Activated CD4-positive, alpha-beta T cell treated with anti-CD3 and anti-CD28 coated beads, Interleukin-2, amount 50 U/mL, for 16 hours (primary cell): ENCODE results near the gene ZNF79.

Source experiments
- DNase-seq: peaks from one replicate; pipeline ENCODE4 v3.0.0-alpha.2; 2020

The ZNF79 gene

DNA sequence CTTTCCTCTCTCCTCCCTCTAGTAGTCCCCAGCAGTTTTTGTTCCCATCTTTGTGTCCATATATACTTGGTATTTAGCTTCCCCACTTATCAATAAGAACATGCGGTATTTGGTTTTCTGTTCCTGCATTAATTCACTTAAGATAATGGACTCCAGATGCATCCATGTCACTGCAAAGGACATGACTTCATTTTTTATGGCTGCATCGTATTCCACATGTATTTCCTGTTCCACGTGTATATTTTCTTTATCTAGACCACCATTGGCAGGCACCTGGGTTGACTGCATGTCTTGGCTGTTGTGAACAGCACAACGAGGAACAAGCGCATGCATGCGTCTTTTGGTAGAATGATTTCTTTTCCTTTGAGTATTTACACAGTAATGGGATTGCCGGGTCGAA lies 6.2 kb downstream of the ZNF79 start:
- no peak for DNase-seq

GRCh38 chr9:127437497-127438264 lies 13.5 kb downstream of the ZNF79 start:
- peak; percentile 65 for DNase-seq

GRCh38 chr9:127438394-127438793 lies 14.2 kb downstream of the ZNF79 start:
- DNase-seq = no peak

DNA sequence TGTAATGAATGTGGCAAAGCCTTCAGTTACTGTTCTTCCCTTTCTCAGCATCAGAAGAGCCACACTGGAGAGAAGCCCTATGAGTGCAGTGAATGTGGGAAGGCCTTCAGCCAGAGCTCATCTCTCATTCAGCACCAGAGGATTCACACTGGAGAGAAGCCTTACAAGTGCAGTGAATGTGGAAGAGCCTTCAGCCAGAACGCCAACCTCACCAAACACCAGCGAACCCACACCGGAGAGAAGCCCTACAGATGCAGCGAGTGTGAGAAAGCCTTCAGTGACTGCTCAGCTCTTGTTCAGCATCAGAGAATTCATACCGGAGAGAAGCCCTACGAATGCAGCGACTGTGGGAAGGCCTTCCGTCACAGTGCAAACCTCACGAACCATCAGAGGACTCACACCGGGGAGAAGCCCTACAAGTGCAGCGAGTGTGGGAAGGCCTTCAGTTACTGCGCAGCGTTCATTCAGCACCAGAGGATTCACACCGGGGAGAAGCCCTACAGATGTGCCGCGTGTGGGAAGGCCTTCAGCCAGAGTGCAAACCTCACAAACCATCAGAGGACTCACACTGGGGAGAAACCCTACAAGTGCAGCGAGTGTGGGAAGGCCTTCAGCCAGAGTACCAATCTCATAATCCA lies 20.2 kb downstream of the ZNF79 start:
- DNase-seq = no peak

GRCh38 chr9:127444921-127445850 lies 21.0 kb downstream of the ZNF79 start:
- DNase-seq = no peak

DNA sequence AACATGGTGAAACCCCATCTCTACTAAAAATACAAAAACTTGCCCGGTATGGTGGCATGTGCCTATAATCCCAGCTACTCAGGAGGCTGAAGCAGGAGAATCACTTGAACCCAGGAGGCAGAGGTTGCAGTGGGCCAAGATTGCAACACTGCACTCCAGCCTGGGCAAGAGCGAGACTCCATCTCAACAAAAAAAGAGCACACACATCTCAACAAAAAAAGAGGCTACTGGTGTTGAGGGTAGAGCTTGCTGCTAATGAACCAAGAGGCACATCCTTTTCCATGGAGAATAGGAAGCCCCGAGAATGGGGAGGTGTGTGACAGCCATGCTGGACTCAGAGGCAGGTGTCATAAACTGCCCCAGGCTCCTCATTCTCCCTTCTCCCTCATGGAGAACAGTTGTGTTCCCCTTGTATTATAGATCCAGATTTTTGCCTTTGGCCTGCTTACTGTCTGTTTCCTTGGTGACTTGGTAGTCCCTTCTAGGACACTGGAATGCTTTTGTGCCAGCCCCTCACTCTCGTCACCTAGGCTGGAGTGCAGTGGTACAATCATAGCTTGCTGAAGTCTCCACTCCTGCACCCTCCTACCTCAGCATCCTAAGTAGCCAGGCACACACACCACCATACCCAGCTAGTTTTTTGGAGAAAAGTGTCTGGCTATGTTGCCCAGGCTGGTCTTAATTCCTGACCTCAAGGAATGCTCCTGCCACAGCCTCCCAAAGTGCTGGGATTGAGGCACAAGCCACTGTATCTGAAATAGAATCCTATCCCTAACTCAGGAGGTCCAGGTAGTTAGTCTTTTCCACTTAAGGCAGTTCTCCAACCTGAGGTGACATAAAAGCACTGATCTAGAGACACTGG lies 21.9 kb downstream of the ZNF79 start:
- DNase-seq = no peak

DNA sequence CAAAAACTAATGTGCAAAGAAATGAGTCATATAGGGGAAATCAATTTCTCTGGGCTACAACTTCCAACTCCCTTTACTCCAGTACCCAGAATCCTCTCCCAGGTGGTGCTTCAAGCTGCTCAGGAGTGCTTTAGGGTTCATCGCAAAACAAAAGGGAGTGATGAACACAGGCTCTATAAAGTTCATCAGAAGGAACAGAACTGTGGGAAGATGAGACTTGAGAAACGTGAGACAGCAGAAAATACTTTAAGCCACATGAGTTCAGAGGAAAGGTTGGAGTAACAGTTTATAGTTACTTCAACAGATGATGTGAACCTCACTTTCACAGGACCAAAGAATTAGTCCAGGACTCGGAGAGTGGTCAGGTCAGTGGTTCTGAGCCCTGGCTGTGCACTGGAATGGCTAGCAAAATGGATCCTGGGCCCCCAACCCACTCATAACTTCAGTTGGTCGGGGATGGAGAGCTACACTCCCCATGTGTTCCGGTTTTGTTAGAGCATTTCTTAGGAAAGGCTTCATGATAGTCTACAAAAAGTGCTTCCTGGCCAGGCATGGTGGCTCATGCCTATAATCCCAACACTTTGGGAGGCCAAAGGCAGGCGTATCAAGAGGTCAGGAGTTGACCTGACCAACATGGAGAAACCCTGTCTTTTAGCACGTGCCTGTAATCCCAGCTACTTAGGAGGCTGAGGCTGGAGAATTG lies 22.7 kb downstream of the ZNF79 start:
- DNase-seq = no peak

DNA sequence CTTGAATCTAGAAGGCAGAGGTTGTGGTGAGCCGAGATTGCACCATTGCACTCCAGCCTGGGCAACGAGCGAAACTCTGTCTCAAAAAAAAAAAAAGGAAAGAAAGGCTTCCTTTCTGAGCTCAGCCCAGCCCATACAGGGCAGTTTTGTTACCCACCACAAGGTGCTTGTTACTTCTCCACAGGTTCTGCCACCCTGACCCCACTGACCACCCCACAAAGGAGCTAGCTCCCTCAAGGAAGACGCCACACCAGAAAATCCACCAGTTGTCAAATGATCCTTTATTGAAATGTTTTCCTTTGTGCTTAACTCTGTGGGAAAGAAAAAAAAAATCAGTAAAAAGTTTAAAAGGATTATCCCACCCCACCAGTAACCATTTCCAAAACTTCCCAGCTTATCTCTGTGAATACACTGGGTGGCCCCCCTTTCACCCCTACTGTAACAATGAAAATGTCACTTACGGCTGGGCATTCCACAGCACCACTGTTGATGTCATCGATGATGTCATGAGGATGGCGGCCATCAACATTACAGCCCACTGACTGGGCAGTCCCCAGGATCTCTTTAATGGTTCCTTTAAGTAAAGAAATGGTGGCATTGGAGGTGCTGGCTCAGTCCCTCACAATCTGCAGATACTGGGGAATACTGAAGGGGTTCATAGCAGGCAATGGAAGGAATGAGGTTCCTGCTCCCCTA lies 23.4 kb downstream of the ZNF79 start:
- DNase-seq = no peak

- no peak for DNase-seq
These were observed 24.1 kb downstream of the ZNF79 start for GRCh38 chr9:127448112-127448805.

- DNase-seq = no peak
These were observed 25.3 kb downstream of the ZNF79 start for GRCh38 chr9:127449332-127449966.

GRCh38 chr9:127450243-127450760 lies 26.1 kb downstream of the ZNF79 start:
- DNase-seq = no peak

GRCh38 chr9:127450830-127451607 lies 26.8 kb downstream of the ZNF79 start, which contains the start of the genes LRSAM1 and RPL12:
TSS of gene LRSAM1 (plus strand) at chr9:127451510. CDS start at chr9:127454528, 3,018 bp downstream.
TSS of gene RPL12 (minus strand) at chr9:127451406. CDS start at chr9:127451317, 89 bp downstream.
- DNase-seq = peak; percentile 97

GRCh38 chr9:127451608-127451857 lies 27.4 kb downstream of the ZNF79 start:
- no peak for DNase-seq

DNA sequence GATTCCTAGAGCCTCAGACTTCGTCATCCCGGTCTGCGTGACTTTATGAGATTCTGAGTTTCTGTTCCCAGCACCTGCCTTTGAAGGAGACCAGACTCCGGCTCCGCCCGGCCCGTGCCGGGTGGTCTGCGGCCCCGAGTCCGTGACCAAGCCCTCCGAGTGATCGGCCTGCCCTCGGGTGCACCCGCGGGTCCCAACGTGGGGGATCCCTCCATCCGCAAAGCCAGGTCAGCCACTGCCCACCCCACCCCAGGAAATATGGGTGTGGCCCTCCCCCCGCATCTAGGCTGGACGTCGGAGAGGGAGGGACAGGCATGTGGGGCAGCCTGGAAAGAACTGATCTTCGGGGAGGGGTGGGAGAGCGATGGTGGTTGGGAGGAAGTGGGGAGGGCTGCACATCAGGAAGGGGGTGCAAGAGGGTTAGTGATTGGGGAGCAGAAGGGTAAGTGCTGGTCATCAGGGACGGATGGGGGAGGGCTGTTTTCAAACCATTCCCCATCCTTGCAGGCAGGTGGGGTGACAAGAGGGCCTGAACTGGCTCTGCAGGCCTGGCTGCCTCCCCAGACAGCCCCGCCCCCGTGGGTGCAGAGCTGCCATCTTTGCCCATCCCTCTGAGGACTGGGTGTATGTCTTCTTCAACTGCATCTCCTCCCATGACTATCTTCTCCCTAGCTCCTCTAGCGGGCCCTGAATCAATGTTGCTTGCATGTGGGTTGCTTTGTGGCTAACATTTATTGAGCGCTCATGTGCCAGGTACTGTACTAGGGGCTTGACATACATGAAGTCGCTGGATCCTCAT lies 27.9 kb downstream of the ZNF79 start:
- peak; percentile 75 for DNase-seq

GRCh38 chr9:127452691-127453090 lies 28.5 kb downstream of the ZNF79 start:
- DNase-seq = no peak

- DNase-seq = peak; percentile 32
These were observed 31.3 kb downstream of the ZNF79 start for GRCh38 chr9:127455324-127455992.

- DNase-seq = no peak
These were observed 33.2 kb downstream of the ZNF79 start for GRCh38 chr9:127457191-127457878.
